Measurements from ENCODE around the gene CBLL1.

The CBLL1 gene

DNA sequence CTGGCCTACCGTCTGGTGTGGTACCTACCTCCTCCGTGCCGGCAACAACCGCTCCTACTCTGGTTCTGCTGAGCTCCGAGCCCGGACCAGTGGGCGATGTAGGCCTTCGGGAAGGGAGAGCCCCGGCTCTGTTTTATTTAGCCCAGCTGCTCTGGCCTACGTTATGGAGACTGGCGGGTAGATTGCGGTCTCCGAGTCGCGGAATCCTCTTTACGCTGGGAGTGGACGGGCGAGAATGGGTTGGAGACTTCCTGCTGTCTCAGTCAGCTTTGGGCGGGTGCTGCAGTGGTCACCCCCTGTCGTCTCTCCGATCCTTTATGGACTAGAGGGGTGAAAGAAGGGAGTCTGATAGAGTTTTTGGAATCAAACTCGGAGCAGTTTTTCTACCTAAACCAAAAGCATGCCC is 406 bp downstream of the CBLL1 start:
- DNase-seq, result no peak

DNA sequence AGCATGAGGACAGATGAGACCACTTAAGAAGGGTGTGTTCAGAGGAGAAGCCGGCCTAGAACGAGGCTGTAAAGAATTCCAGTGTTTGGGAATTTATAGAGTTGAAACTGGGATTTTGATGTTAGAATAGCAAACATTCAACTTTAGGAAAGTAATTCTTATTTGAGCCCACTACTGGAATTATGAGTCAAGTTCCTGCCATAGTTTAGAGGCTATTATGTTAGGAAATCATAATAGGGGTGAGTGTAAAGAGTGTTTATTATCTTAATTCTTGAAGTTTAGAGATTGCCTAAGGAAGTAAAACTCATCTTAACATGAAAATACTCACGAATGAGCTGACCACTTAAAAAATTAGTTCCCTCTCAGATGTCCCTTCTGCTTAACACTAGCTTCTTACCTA is 2.1 kb downstream of the CBLL1 start:
- no peak for DNase-seq

DNA sequence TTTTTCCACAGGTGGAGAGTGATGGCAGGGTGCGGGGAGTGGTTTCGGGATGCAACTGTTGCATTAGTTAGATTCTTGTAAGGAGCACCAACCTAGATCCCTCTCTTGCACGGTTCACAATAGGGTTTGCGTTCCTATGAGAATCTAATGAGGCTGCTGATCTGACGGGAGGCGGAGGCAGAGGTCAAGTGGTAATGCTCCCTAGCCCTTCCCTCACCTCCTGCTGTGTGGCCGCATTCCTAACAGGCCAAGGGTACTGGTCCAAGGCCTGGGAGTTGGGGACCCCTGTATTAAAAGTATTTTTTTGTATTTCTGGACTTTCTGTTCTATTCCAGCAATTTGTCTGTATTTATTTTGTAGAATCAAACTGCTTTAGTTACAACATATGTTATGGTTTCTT is 7.2 kb downstream of the CBLL1 start:
- no peak for DNase-seq

GRCh38 chr7:107754642-107755041 is 10.7 kb downstream of the CBLL1 start:
- DNase-seq, result no peak

GRCh38 chr7:107758667-107759066 is 14.7 kb downstream of the CBLL1 start:
- DNase-seq, result no peak

GRCh38 chr7:107767391-107767790 is 23.4 kb downstream of the CBLL1 start:
- no peak for DNase-seq

GRCh38 chr7:107768263-107768662 is 24.3 kb downstream of the CBLL1 start:
- DNase-seq, result no peak

GRCh38 chr7:107773027-107773426 is 29.1 kb downstream of the CBLL1 start:
- DNase-seq, result no peak

DNA sequence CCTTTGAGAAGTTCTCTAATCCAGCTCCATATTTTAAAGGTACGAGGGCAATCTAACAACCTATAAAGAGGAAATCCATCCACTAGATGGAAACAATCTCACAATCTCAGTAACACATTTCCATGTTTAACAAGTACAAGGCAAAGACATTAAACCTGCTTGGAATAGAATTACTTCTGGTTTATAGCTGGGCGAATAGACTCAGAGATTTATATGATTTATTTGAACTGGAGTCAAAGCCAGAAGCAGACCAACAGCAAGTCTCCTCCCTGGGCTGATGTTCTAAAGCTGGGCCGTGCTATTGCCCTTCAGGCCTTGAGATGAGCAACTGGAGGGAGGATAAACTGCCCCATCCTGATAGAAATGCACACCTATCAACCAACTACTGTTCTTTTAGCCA is 33.8 kb downstream of the CBLL1 start:
- DNase-seq, result no peak

DNA sequence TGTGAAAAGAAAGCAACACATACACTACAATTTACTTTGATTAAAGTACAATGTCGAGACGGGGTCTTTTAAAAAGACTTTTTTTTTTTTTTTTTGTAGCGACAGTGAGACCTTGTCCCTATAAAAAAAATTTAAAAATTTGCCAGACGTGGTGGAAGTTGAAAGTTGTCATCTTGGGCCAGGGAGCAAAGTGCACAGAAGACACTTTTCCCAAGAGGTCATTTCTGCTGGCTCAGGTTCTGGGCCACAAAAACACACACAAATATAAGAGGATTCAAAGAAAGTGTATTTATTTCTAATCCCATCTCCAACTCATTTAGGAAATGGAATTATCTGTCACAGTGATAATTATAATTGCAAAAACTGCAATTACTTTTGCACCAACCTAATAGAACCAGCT is 34.3 kb downstream of the CBLL1 start:
- DNase-seq, result no peak

- DNase-seq, result no peak
These were observed 35.7 kb downstream of the CBLL1 start for GRCh38 chr7:107779647-107780099.

- DNase-seq, result no peak
These were observed 38.4 kb downstream of the CBLL1 start for GRCh38 chr7:107782374-107782773.

GRCh38 chr7:107783648-107784047 is 39.7 kb downstream of the CBLL1 start:
- DNase-seq, result no peak

DNA sequence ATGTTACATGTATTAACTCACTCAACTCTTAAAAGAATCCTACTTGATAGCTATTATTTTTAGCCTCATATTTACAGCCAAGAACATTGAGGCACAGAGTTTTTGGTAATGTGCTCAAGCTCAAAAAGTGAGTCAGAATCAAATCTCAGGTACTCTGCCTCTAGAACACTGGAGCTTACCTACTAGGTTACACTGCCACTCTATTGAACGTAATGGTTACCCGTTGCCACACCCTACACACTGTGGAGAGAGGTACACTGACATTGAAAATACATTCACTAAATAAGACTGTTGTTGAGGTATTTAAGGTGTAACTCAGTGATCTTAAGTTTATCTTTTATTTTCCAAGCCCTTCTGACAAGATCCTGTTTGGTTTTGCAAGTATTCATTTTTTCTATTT is 41.2 kb downstream of the CBLL1 start:
- no peak for DNase-seq

DNA sequence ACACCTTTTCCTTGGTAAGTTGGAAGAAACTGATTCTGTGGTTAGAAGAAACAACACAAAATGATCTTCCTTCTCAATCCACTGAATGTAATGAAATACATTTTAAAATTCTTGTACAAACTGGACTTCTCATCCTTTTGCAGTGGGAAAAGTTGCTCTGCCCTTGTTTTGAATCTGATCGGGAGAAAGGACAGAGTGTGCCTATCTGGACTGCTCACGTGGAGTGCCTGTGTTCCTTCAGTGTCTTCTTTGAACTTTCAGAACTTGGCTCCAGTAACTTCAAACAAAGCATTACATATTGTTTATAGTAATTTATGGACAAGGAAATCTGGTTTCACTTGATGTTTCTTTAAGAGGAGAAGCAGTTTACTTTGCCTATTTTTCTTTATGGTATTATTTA is 42.0 kb downstream of the CBLL1 start:
- DNase-seq, result no peak

- DNase-seq, result no peak
These were observed 44.3 kb downstream of the CBLL1 start for GRCh38 chr7:107788216-107788615.

- no peak for DNase-seq
These were observed 44.7 kb downstream of the CBLL1 start for GRCh38 chr7:107788662-107789061.

GRCh38 chr7:107789647-107790046 is 45.7 kb downstream of the CBLL1 start:
- no peak for DNase-seq

DNA sequence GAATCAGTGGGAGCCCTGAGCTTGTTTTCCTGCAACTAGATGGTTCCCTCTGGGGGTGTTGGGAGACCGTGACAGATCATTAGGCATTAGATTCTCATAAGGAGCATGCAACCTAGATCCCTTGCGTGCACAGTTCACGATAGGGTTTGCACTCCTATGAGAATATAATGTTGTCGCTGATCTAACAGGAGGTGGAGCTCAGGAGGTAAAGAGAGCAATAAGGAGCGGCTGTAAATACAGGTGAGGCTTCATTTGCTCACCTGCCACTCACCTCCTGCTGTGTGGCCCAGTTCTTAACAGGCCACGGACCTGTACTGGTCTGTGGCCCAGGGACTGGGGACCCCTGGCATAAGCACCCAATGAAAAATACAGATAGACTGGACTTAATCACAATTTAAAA is 48.4 kb downstream of the CBLL1 start:
- DNase-seq, result no peak

GRCh38 chr7:107799647-107800264 is 55.8 kb downstream of the CBLL1 start:
- DNase-seq, result no peak

- DNase-seq, result no peak
These were observed 59.2 kb downstream of the CBLL1 start, which contains the start of gene SLC26A3 for GRCh38 chr7:107803009-107803610. Gene SLC26A3, minus strand, starts transcription at chr7:107803223. Its CDS starts 8,714 bp downstream, at chr7:107794509.

GRCh38 chr7:107809179-107809578 is 65.2 kb downstream of the CBLL1 start:
- DNase-seq, result no peak

DNA sequence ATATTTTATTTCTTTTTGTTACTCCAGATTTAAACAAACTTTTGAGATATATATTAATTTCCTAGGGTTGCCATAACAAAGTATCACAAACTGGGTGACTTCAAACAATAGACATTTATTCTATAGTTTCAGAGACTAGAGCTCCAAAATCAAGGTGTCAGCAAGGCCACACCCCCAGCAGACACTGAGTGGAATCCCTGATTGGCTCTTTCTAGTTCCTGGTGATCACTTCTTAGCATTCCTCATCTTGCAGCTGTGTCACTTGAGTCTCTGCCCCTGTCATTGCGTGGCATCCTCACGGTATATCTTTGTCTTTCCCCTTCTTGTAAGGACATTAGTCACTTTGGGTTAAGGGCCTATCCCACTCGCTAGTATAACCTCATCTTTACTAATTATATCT is 66.7 kb downstream of the CBLL1 start:
- no peak for DNase-seq
